ENCODE measurements around the gene CD248.

Gene CD248

GRCh38 chr11:66268244-66268951 is 48.4 kb downstream of the CD248 start, which contains the start of gene RAB1B:
RAB1B (plus strand) TSS chr11:66268639; CDS start chr11:66268680, 41 bp downstream.
- POLR2A ChIA-PET, result interaction anchor here (1.0 to 1.4 kb wide), 3 partner anchors 13 to 21 kb away, joined by 3 to 5 read pairs (median 4); partner anchors contain the start of gene YIF1A
- CTCF ChIA-PET, result interaction anchor here (0.7 to 2.2 kb wide), 3 partner anchors 9 to 46 kb away, joined by 3 to 10 read pairs (median 3); no protein-coding TSS in a partner anchor
- no peak for TF ChIP-seq CTCF (IDR thresholded peaks at IDR 0.05; ENCODE audit: control extremely low read depth, extremely low read depth, low read depth, missing control alignments)
- DNase-seq (ENCODE audit: extremely low spot score), result peak; percentile 98

GRCh38 chr11:66267379-66268243 is 49.2 kb downstream of the CD248 start:
- ChIA-PET POLR2A (interaction anchor here (1.0 to 1.4 kb wide), 3 partner anchors 13 to 21 kb away, joined by 3 to 5 read pairs (median 4); partner anchors contain the start of gene YIF1A), CTCF (interaction anchor here (2.2 kb wide), 1 partner anchor 45 kb away, joined by 10 read pairs; no protein-coding TSS in a partner anchor)
- peak; percentile 94 for DNase-seq (ENCODE audit: extremely low spot score)
- TF ChIP-seq CTCF (IDR thresholded peaks at IDR 0.05; ENCODE audit: control extremely low read depth, extremely low read depth, low read depth, missing control alignments), result no peak

GRCh38 chr11:66267039-66267378 is 49.8 kb downstream of the CD248 start:
- TF ChIP-seq CTCF (IDR thresholded peaks at IDR 0.05; ENCODE audit: control extremely low read depth, extremely low read depth, low read depth, missing control alignments), result no peak
- POLR2A ChIA-PET, result interaction anchor here (1.3 to 1.4 kb wide), 2 partner anchors 14 to 19 kb away, joined by 4 to 5 read pairs; no protein-coding TSS in a partner anchor
- CTCF ChIA-PET, result interaction anchor here (2.2 kb wide), 1 partner anchor 45 kb away, joined by 10 read pairs; no protein-coding TSS in a partner anchor
- DNase-seq (ENCODE audit: extremely low spot score), result no peak

- ChIA-PET POLR2A (interaction anchor here (1.4 kb wide), 1 partner anchor 15 kb away, joined by 4 read pairs; no protein-coding TSS in a partner anchor), CTCF (interaction anchor here (1.0 to 1.8 kb wide), 2 partner anchors 15 to 45 kb away, joined by 3 to 6 read pairs; no protein-coding TSS in a partner anchor)
- TF ChIP-seq CTCF (IDR thresholded peaks at IDR 0.05; ENCODE audit: control extremely low read depth, extremely low read depth, low read depth, missing control alignments), result no peak
- DNase-seq (ENCODE audit: extremely low spot score), result no peak
These were observed 50.3 kb downstream of the CD248 start for GRCh38 chr11:66266378-66267038.

- DNase-seq (ENCODE audit: extremely low spot score), result no peak
- CTCF ChIA-PET, result interaction anchor here (1.0 to 1.8 kb wide), 2 partner anchors 14 to 44 kb away, joined by 3 to 6 read pairs; no protein-coding TSS in a partner anchor
- POLR2A ChIA-PET, result no interaction called here
- TF ChIP-seq CTCF (IDR thresholded peaks at IDR 0.05; ENCODE audit: control extremely low read depth, extremely low read depth, low read depth, missing control alignments), result no peak
These were observed 51.1 kb downstream of the CD248 start for GRCh38 chr11:66265531-66266377.

Measured in GM10248 (cell line).